ENCODE results near the gene ALKBH5. TPM values are rescaled to one million over a fixed set of nuclear protein-coding genes. Genes with fewer than 3 reads are reported as not detected.

Gene ALKBH5
- total RNA-seq, 1 donor from 2014 or later: 57.9 TPM

Other genes starting within 250 kb of the ALKBH5 start
- gene TOM1L2, start 211.4 kb upstream of the ALKBH5 start, total RNA-seq: 11.2 and 18.0 TPM in 2 replicates
- gene DRC3, start 211.0 kb upstream of the ALKBH5 start, total RNA-seq: 1.5 and 2.8 TPM in 2 replicates
- gene ATPAF2, start 144.7 kb upstream of the ALKBH5 start, total RNA-seq: 18.4 and 20.4 TPM in 2 replicates
- gene GID4, start 144.4 kb upstream of the ALKBH5 start, total RNA-seq: 5.1 and 7.0 TPM in 2 replicates
- gene DRG2, start 95.9 kb upstream of the ALKBH5 start, total RNA-seq: 27.6 and 34.4 TPM in 2 replicates
- gene MYO15A, start 75.1 kb upstream of the ALKBH5 start, total RNA-seq: 0.13 and 0.26 TPM in 2 replicates
- gene LLGL1, start 41.8 kb downstream of the ALKBH5 start, total RNA-seq: 17.2 and 23.9 TPM in 2 replicates
- gene FLII, start 74.9 kb downstream of the ALKBH5 start, total RNA-seq: 280 and 292 TPM in 2 replicates
- gene MIEF2, start 76.8 kb downstream of the ALKBH5 start, total RNA-seq: 8.1 and 13.9 TPM in 2 replicates
- 14.1 and 19.3 TPM in 2 replicates for gene TOP3A, start 131.2 kb downstream of the ALKBH5 start, total RNA-seq
- 11.4 and 18.5 TPM in 2 replicates for gene SMCR8, start 131.5 kb downstream of the ALKBH5 start, total RNA-seq
- 11.0 and 16.7 TPM in 2 replicates for gene SHMT1, start 179.7 kb downstream of the ALKBH5 start, total RNA-seq
- not detected in 2 replicates for gene EVPLL, start 193.9 kb downstream of the ALKBH5 start, total RNA-seq